ENCODE data around the gene GNRH2.
A peak's percentile ranks its signal among the peaks of the same experiment; 100 is the strongest.

Gene GNRH2

GRCh38 chr20:3042625-3043024 lies 797 bp upstream of the GNRH2 start:
- TF ChIP-seq CTCF (IDR thresholded peaks at IDR 0.05; ENCODE audit: low read depth, low read length) (no peak), EZH2phosphoT487 (IDR thresholded peaks at IDR 0.05; ENCODE audit: low read depth) (no peak)
- peaks cover 23% of the 10 kb centered on the region for H3K36me3 ChIP-seq (replicated peaks; ENCODE audit: low read depth, low read length)

GRCh38 chr20:3044336-3044965 lies 1.0 kb downstream of the GNRH2 start:
- H3K9me3 ChIP-seq (ENCODE audit: insufficient read depth, low read length): no peaks in the 10 kb centered on the region
- H3K4me3 ChIP-seq (ENCODE audit: low read length): no peak overlapping the region; the same call in 1 of the 2 replicates
- H3K9ac ChIP-seq (ENCODE audit: low read length): no peak overlapping the region
- H3K4me1 ChIP-seq (ENCODE audit: low read length): peaks cover 13% of the 10 kb centered on the region
- H3K36me3 ChIP-seq (replicated peaks; ENCODE audit: low read depth, low read length): peaks cover 25% of the 10 kb centered on the region
- TF ChIP-seq EZH2phosphoT487 (IDR thresholded peaks at IDR 0.05; ENCODE audit: low read depth) (no peak), CTCF (IDR thresholded peaks at IDR 0.05; ENCODE audit: low read depth, low read length) (no peak)
- H2AFZ ChIP-seq (ENCODE audit: low read depth, low read length): no peak overlapping the region
- H3K27me3 ChIP-seq (ENCODE audit: low read depth, low read length): no peaks in the 10 kb centered on the region
- H3K79me2 ChIP-seq (ENCODE audit: low read length): peaks cover 21% of the 10 kb centered on the region
- peak overlapping the region; percentile 69; the same call in 1 of the 2 replicates for H3K4me2 ChIP-seq (ENCODE audit: low read length)
- H3K27ac ChIP-seq (ENCODE audit: low read length): no peak overlapping the region
- H4K20me1 ChIP-seq (ENCODE audit: insufficient read depth, low read length): no peaks in the 10 kb centered on the region; the same call in 1 of the 2 replicates

More at GRCh38 chr20:3042625-3043024, 797 bp upstream of the GNRH2 start:
- Histone ChIP-seq H2AFZ (ENCODE audit: low read depth, low read length) (no peak overlapping the region), H4K20me1 (ENCODE audit: insufficient read depth, low read length) (no peaks in the 10 kb centered on the region; the same call in 1 of the 2 replicates), H3K9me3 (ENCODE audit: insufficient read depth, low read length) (no peaks in the 10 kb centered on the region), H3K4me2 (ENCODE audit: low read length) (no peak overlapping the region), H3K4me1 (ENCODE audit: low read length) (peaks cover 13% of the 10 kb centered on the region), H3K27ac (ENCODE audit: low read length) (no peak overlapping the region), H3K79me2 (ENCODE audit: low read length) (peaks cover 17% of the 10 kb centered on the region), H3K4me3 (ENCODE audit: low read length) (no peak overlapping the region), H3K9ac (ENCODE audit: low read length) (no peak overlapping the region), H3K27me3 (ENCODE audit: low read depth, low read length) (no peaks in the 10 kb centered on the region)

GRCh38 chr20:3045042-3045815 lies 1.8 kb downstream of the GNRH2 start:
- peaks cover 27% of the 10 kb centered on the region for H3K36me3 ChIP-seq (replicated peaks; ENCODE audit: low read depth, low read length)
- H3K4me2 ChIP-seq (ENCODE audit: low read length): peak overlapping the region; percentile 69
- H3K79me2 ChIP-seq (ENCODE audit: low read length): peaks cover 21% of the 10 kb centered on the region
- H4K20me1 ChIP-seq (ENCODE audit: insufficient read depth, low read length): no peaks in the 10 kb centered on the region; the same call in 1 of the 2 replicates
- peak overlapping the region; percentile 95 for H3K4me3 ChIP-seq (ENCODE audit: low read length)
- H3K27me3 ChIP-seq (ENCODE audit: low read depth, low read length): no peaks in the 10 kb centered on the region
- peak overlapping the region; percentile 55 for H3K27ac ChIP-seq (ENCODE audit: low read length)
- H3K9me3 ChIP-seq (ENCODE audit: insufficient read depth, low read length): no peaks in the 10 kb centered on the region
- peak overlapping the region; percentile 86 for H2AFZ ChIP-seq (ENCODE audit: low read depth, low read length)
- H3K4me1 ChIP-seq (ENCODE audit: low read length): peaks cover 13% of the 10 kb centered on the region
- peak overlapping the region; percentile 83 for H3K9ac ChIP-seq (ENCODE audit: low read length)
- no peak for TF ChIP-seq EZH2phosphoT487 (IDR thresholded peaks at IDR 0.05; ENCODE audit: low read depth)
- TF ChIP-seq CTCF (IDR thresholded peaks at IDR 0.05; ENCODE audit: low read depth, low read length): no peak
